Measurements from ENCODE around the gene ASB5.
"Not testable (repeated sequence)": the region's sequence is repeated elsewhere in the genome, so short reads cannot be mapped to it uniquely, and the experiment has no call there.

Gene ASB5

DNA sequence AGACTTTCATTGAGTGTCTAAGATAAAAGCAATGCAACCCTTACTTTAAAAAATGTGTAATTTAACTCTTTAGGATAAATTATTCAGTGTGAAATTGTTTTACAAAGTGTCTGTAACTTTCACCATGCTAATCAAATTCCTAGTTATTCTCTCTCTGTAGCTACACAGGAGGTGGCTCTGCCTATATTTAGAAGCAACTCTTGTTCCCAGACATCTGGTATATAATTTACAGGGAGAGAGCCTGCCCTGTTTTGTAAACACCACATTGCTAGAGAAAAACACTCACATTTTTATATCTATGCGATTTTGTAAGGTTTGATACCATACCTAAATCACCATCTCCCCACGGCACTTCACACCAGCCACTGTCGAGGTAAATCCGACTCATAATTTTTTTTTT is 38.2 kb downstream of the ASB5 start:
- TF ChIP-seq, protein P1, sequence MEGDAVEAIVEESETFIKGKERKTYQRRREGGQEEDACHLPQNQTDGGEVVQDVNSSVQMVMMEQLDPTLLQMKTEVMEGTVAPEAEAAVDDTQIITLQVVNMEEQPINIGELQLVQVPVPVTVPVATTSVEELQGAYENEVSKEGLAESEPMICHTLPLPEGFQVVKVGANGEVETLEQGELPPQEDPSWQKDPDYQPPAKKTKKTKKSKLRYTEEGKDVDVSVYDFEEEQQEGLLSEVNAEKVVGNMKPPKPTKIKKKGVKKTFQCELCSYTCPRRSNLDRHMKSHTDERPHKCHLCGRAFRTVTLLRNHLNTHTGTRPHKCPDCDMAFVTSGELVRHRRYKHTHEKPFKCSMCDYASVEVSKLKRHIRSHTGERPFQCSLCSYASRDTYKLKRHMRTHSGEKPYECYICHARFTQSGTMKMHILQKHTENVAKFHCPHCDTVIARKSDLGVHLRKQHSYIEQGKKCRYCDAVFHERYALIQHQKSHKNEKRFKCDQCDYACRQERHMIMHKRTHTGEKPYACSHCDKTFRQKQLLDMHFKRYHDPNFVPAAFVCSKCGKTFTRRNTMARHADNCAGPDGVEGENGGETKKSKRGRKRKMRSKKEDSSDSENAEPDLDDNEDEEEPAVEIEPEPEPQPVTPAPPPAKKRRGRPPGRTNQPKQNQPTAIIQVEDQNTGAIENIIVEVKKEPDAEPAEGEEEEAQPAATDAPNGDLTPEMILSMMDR (conservative IDR thresholded peaks at IDR 0.05; ENCODE audit: low read depth, low read length), result no peak
- H3K4me3 ChIP-seq (ENCODE audit: low read depth, low read length), result no peak overlapping the region
- DNase-seq (ENCODE audit: low read depth), result no peak

DNA sequence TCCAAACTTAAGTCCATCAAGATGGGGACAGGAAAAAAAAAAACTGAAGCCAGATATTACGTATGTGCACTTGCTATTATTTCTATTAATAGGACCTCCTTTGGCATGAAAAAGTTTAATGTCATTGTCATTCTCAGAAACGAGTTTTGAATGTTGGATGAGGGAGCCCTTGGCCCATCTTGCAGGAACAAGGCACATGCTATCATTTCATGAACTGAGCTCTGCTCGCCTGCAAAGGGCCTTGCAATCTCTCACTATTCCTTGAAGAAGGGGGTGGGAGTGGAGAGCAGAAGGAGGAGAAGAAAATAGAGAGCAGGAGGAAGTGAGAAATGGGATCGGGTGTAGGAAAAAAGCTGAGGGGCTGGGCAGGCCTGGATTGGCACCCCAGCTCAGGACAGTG is 39.4 kb downstream of the ASB5 start:
- DNase-seq (ENCODE audit: low read depth), result no peak
- TF ChIP-seq, protein P1 (conservative IDR thresholded peaks at IDR 0.05; ENCODE audit: low read depth, low read length), result no peak
- no peak overlapping the region for H3K4me3 ChIP-seq (ENCODE audit: low read depth, low read length)

DNA sequence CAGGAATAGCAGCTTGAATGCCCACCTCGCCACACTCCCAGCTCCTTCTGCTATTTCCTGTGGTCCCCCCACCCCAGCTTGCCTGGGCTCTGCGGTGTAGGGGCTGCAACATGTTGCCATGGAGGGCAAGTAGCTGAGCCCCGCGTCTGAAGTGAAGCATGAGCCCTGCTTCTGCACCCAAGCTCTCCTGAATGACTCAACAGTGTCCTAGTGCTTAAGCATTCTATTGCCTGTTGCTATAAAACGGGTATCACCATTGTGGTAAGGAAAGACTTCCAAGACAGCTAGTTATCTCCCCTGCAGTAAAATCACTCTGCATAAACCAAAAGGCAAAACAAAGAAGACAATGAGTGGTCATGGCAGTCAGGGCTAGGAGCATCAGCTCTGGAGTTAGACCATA is 42.3 kb downstream of the ASB5 start:
- DNase-seq (ENCODE audit: low read depth), result no peak
- H3K4me3 ChIP-seq (ENCODE audit: low read depth, low read length), result no peak overlapping the region
- TF ChIP-seq, protein P1 (conservative IDR thresholded peaks at IDR 0.05; ENCODE audit: low read depth, low read length), result no peak

DNA sequence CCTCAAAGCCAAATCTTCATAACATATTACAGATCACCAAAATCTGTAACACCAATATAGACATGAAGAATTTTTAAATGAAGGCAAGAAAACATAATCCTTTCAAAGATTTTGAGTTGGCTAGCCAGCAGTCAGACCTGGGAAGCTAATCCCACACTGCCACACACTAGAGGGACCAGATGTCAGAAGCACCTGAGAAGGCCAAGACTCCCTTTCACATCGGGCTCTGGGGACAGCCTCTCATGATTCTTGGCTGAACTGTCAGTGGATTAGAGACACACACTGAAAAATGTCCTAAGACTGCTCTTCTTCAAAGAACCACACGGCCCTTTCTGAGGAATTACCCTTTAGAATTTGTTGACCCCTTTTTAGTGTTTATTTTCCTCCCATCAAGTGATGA is 45.5 kb downstream of the ASB5 start:
- TF ChIP-seq, protein P1 (conservative IDR thresholded peaks at IDR 0.05; ENCODE audit: low read depth, low read length), result no peak
- H3K4me3 ChIP-seq (ENCODE audit: low read depth, low read length), result no peak overlapping the region
- DNase-seq (ENCODE audit: low read depth), result no peak

DNA sequence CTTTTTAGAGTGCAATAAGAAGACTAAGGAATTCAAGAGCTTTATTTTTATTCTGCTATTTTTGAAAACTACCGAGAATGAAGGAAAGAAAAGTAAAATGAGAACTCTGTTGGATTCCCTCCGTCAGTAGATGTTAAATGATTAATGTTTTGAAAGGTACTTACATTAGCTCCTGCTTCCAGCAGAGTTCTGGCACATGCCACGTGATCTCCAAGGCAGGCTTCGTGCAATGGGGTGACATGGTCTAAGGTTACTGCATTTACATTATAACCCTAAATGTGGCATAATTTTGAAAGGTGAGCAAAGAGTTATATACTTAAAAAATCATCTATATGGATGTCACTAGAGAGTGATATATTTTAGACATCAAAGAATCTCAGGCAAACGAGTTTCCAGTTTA is 46.9 kb downstream of the ASB5 start:
- TF ChIP-seq, protein P1 (conservative IDR thresholded peaks at IDR 0.05; ENCODE audit: low read depth, low read length), result no peak
- no peak for DNase-seq (ENCODE audit: low read depth)
- H3K4me3 ChIP-seq (ENCODE audit: low read depth, low read length), result no peak overlapping the region

DNA sequence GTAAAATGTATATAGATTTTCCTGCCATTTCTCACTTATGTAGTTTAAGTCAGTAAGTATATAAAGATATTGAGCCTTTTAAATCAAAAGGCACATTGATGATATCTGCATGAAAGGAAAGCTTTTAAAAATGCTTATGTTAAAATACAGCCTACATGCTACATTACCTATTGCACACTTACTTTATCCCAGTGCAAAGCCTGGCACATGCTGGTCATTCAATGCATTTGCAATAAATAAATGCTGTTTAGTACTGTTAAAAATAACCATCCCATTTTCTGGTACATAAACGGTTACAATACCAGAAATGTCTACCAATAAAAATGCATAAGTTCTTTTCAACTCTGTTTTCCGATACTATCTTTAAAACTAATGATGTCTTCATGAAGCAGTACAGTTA is 51.5 kb downstream of the ASB5 start:
- TF ChIP-seq, protein P1 (conservative IDR thresholded peaks at IDR 0.05; ENCODE audit: low read depth, low read length), result no peak
- DNase-seq (ENCODE audit: low read depth), result no peak

DNA sequence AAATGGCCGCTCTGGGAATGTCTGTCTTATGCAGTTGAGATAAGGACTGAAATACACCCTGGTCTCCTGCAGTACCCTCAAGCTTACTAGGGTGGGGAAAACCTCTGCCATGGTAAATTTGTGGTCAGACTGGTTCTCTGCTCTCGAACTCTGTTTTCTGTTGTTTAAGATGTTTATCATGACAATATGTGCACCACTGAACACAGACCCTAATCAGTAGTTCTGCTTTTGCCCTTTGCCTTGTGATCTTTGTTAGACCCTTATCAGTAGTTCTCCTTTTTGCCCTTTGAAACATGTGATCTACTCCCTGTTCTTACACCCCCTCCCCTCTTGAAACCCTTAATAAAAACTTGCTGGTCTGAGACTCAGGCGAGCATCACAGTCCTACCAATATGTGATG is 56.7 kb downstream of the ASB5 start:
- not testable (repeated sequence) for H3K4me3 ChIP-seq (ENCODE audit: low read depth, low read length)

More for the DNA sequence above, 51.5 kb downstream of the ASB5 start:
- no peak overlapping the region for H3K4me3 ChIP-seq (ENCODE audit: low read depth, low read length)

More for the DNA sequence above, 56.7 kb downstream of the ASB5 start:
- not testable (repeated sequence) for DNase-seq (ENCODE audit: low read depth)

Data from choroid plexus epithelial cell (primary cell).